Pancreas (tissue), 10 donors: ENCODE measurements around the gene CHD9. TPM values are rescaled to one million over a fixed set of nuclear protein-coding genes. Genes with fewer than 3 reads are reported as not detected.
"Not testable (repeated sequence)": the region's sequence is repeated elsewhere in the genome, so short reads cannot be mapped to it uniquely, and the experiment has no call there.

Source experiments
- ATAC-seq, 4 donors: fragments of 200-7000 bp; cut with Tn5 transposase; one replicate each; pipeline versions ENCODE4 v1.8.0 to v1.9.1; 2020; ENCODE audit warnings: mild to moderate bottlenecking in 4 of 4, moderate library complexity in 4 of 4
- DNase-seq, 6 donors: peaks; one replicate each; pipeline ENCODE4 v3.0.0-alpha.2; 2020
- FAIRE-seq: peaks from 2 replicates; lab custom pipeline; 2012; peaks lifted over from hg19 to GRCh38; lab: Jason Lieb, UNC
- H3K27ac ChIP-seq, 4 donors: fragments of 200-600 bp; sonication (generic); 1 replicate in 3 of 4; 2 replicates in 1 of 4; pipeline versions ENCODE4 v1.5.0 to v1.8.0; 2020
- H3K27me3 ChIP-seq, 4 donors: fragments of 200-600 bp; one replicate each; pipeline ENCODE4 v1.8.0; 2021
- H3K36me3 ChIP-seq, 3 donors: fragments of 200-600 bp; sonication (generic) in 1 of 3; one replicate each; pipeline versions ENCODE4 v1.5.0 to v1.8.0; 2020 to 2021
- H3K4me1 ChIP-seq, 3 donors: fragments of 200-600 bp; one replicate each; pipeline ENCODE4 v1.8.0; 2021
- H3K4me3 ChIP-seq, 4 donors: fragments of 200-600 bp; sonication (generic) in 2 of 4; one replicate each; pipeline versions ENCODE4 v1.5.0 to v1.8.0; 2020 to 2021
- H3K9me3 ChIP-seq, 4 donors: fragments of 200-600 bp; one replicate each; pipeline ENCODE4 v1.8.0; 2021
- WGBS, 2 donors: extraction: QIAGEN DNeasy Blood & Tissue Kit; methylation state at CpG; one replicate each; pipeline ENCODE4 v1.1.7; 2013; 5-methylcytosine and 5-hydroxymethylcytosine counted together
- intact Hi-C, 3 donors: fragments of 100-400 bp; cut with DNase I; formaldehyde crosslinking; loops; one replicate each; pipeline versions ENCODE4 v1.11.1 to v1.14.2; 2022
- polyA plus RNA-seq, 2 donors: library from polyadenylated mRNA; stranded (reverse); fragments of 200-250 nt; gene quantifications; one replicate each; pipeline ENCODE4 v1.2.3, GENCODE V29; 2013
- total RNA-seq, 6 donors: library from RNA; stranded (reverse); fragmentation: NEBNext Ultra II Directional in 4 of 6; extraction: Animal tissue kit (Norgen Biotek cat#: 25700) in 4 of 6; gene quantifications; one replicate each; pipeline versions ENCODE4 v1.2.1 to v1.2.4, GENCODE V29; 2021 to 2023
- TF ChIP-seq, protein P1 (sequence below), 4 donors: fragments of 200-600 bp; sonication (generic) in 3 of 4; IDR thresholded peaks; one replicate each; pipeline versions ENCODE4 v1.5.0 to v1.8.0; 2021; ENCODE audit warnings: antibody characterized with exemption in 4 of 4
- donor health status: healthy with polysubstance abuse.
- donor health status: DM: no; HTN: no; CAD: no; lungs with moderate emphysema.
- donor health status: DM: no; HTN: no; CAD: no.
- donor health status: control.
- donor health status: control.
- donor health status: Bipolar disorder and iron deficiency.
- donor health status: DM: yes; HTN: yes; CAD: no.
- donor health status: DM: no; HTN: no; CAD: no.
- donor health status: DM: no; HTN: no; CAD: no.
- donor health status: DM: yes; HTN: yes; CAD: no.

Gene CHD9
- total and polyA plus RNA-seq, 8 donors: 7.2 to 40.9 (median 30.1) TPM

DNA sequence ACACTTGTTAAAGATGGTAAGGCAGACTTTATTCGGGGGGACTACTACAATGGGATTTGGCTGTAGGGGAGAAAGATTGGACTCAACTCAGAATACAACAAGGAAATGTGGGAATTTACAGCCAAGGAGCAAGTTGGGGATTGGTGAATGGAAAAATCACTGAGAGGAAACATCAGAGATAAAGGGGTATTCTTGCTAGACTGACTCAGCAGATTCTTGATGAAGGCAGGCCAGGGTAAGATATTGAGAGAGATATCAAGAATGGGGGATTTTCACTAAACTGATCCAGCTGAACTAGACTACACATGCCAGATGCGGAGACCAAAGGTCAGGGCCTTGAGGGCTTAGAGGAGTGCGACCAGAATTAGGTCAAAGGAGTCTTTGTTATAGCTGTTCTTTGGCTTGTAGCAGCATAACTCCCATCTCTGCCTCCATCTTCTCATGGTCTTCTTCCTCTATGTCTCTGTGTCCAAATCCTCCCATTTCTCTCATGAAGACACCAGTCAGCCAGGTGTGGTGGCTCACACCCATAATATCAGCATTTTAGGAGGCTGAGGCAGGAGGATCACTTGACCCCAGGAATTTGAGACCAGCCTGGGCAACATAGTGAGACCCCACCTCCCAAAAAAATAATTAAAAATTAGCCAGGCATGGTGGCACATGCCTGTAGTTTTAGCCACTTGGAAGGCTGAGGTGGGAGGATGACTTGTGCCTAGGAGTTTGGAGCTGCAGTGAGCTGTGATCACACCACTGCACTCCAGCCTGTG, 19.4 kb upstream of the CHD9 start:
- no peak for DNase-seq
- H3K9me3 ChIP-seq: no peaks in the 10 kb centered on the region
- FAIRE-seq: no peak
- H3K27ac ChIP-seq: no peak overlapping the region
- 76 to 80% methylated on average over 3 of the region's 3 CpGs for WGBS, 2 donors
- intact Hi-C loops: no loop called here
- H3K36me3 ChIP-seq: no peaks in the 10 kb centered on the region
- ATAC-seq: no peak
- H3K4me3 ChIP-seq: no peak overlapping the region
- H3K4me1 ChIP-seq: no peaks in the 10 kb centered on the region
- no peaks in the 10 kb centered on the region for H3K27me3 ChIP-seq
- TF ChIP-seq, protein P1, sequence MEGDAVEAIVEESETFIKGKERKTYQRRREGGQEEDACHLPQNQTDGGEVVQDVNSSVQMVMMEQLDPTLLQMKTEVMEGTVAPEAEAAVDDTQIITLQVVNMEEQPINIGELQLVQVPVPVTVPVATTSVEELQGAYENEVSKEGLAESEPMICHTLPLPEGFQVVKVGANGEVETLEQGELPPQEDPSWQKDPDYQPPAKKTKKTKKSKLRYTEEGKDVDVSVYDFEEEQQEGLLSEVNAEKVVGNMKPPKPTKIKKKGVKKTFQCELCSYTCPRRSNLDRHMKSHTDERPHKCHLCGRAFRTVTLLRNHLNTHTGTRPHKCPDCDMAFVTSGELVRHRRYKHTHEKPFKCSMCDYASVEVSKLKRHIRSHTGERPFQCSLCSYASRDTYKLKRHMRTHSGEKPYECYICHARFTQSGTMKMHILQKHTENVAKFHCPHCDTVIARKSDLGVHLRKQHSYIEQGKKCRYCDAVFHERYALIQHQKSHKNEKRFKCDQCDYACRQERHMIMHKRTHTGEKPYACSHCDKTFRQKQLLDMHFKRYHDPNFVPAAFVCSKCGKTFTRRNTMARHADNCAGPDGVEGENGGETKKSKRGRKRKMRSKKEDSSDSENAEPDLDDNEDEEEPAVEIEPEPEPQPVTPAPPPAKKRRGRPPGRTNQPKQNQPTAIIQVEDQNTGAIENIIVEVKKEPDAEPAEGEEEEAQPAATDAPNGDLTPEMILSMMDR (IDR thresholded peaks at IDR 0.05): no peak

DNA sequence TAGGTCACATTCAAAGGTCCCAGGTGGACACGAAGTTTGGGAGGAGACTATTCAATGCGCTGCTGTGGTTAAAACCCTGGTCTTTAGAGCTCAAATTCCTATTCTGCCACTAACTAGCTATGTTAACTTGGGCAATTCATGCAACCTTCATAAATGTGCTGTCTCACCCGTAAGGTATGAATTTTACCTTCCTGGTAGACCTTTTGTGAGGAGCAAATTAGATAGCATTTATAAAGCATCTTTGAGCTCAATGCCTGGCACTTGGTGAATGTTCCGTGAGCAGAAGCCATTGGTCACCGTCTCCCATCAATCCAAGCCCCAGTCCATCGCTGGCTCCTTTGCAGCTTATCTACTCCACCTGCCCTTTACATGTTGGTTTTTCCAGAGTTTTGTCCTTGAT, 18.7 kb upstream of the CHD9 start:
- FAIRE-seq: no peak
- no peaks in the 10 kb centered on the region for H3K9me3 ChIP-seq
- no peaks in the 10 kb centered on the region for H3K27me3 ChIP-seq
- ATAC-seq: no peak
- no peak overlapping the region for H3K27ac ChIP-seq
- no peak overlapping the region for H3K4me3 ChIP-seq
- 60 to 77% methylated on average over 6 of the region's 6 CpGs for WGBS, 2 donors
- H3K36me3 ChIP-seq: no peaks in the 10 kb centered on the region
- intact Hi-C loops: no loop called here
- no peak for DNase-seq
- TF ChIP-seq, protein P1 (IDR thresholded peaks at IDR 0.05): no peak
- H3K4me1 ChIP-seq: peaks cover 0 to under 1% (median 0%) of the 10 kb centered on the region in 3 donors

DNA sequence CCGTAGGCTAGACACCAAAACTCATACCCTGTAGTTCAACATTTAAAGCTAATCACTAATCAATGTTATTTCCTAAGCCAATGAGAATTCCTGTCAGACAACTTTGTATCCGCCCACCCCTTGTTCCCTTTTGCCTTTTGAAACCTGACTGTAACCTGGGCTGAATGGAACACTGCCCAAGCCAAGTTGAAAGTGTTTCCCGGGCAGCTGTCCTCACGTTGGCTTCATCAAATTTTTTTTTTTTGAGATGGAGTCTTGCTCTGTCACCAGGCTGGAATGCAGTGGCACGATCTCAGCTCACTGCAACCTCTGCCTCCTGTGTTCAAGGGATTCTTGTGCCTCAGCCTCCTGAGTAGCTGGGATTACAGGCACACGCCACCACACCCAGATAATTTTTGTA, 18.1 kb upstream of the CHD9 start:
- not testable (repeated sequence) for H3K27me3 ChIP-seq, ATAC-seq

DNA sequence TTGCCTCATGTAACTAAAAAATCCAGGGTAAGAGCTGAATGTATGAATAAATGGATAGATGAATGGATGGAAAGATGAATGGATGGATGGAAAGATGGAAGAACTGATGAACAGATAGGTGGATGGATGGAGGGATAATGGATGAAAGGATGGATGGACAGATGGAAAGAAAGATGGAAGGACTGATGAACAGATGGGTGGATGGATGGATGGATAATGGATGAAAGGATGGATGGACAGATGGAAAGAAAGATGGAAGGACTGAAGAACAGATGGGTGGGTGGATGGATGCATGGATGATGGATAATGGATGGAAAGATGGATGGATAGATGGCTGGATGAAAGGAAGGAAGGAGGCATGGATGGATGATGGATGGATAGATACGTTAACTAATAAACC, 14.0 kb upstream of the CHD9 start:
- DNase-seq: no peak
- 90 to 94% methylated on average over 1 of the region's 1 CpG for WGBS, 2 donors
- no peaks in the 10 kb centered on the region for H3K9me3 ChIP-seq
- TF ChIP-seq, protein P1 (IDR thresholded peaks at IDR 0.05): no peak
- no peak for FAIRE-seq
- no peaks in the 10 kb centered on the region for H3K36me3 ChIP-seq
- H3K27me3 ChIP-seq: no peaks in the 10 kb centered on the region
- peaks cover 0 to 4% (median 0%) of the 10 kb centered on the region in 3 donors for H3K4me1 ChIP-seq
- no peak overlapping the region for H3K4me3 ChIP-seq
- H3K27ac ChIP-seq: no peak overlapping the region
- intact Hi-C loops: no loop called here
- no peak for ATAC-seq

More for the DNA sequence above, 18.1 kb upstream of the CHD9 start:
- H3K4me1 ChIP-seq, H3K36me3 ChIP-seq, H3K9me3 ChIP-seq, FAIRE-seq, H3K27ac ChIP-seq, DNase-seq, H3K4me3 ChIP-seq, intact Hi-C loops: not testable (repeated sequence)
- 59 to 65% methylated on average over 6 of the region's 6 CpGs for WGBS, 2 donors

DNA sequence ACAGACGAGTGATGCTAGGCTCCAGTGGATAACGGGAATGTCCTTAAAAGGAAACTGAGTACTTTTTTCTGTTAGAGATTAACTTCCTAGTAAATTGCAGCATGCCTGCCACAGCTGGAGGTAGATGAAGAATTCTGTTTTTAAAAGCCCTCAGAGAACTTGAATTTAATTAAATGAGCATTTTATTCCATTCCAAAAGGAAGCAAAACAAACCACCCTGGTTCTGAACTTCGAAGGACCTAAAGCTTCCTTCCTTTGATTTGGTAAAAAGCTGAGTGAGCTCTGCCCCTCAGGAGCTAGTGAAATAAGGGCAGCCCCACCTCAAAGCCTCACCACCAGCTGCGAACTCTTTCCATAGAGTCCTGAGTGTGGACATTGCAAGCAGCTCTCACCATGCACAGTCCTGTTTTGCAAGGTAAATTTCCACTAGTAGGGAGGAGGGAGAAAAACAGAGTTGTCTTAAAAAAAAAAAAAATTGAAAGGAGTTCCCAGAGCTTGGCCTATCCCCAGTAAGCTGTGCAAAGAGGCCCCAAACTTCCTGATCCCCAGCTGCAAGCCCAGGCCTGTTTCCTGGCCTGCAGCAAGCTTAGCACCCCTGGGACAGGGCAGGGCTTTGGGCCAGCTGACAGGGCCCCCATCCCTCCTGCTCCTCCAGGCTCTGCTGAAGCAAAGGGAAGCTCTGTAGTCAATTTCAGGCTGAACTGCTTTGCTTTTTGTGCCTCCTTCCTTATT, 13.3 kb upstream of the CHD9 start:
- no peaks in the 10 kb centered on the region for H3K9me3 ChIP-seq
- intact Hi-C loops: no loop called here
- H3K4me1 ChIP-seq: peaks cover 0 to 4% (median 0%) of the 10 kb centered on the region in 3 donors
- peak in 2 of 6 donors; percentile 21 to 37 for DNase-seq
- H3K27ac ChIP-seq: peak overlapping the region in 3 of 4 donors; percentile 23 to 57 (median 50)
- H3K36me3 ChIP-seq: no peaks in the 10 kb centered on the region
- no peak overlapping the region for H3K4me3 ChIP-seq
- 39 to 46% methylated on average over 4 of the region's 4 CpGs for WGBS, 2 donors
- no peaks in the 10 kb centered on the region for H3K27me3 ChIP-seq
- ATAC-seq: peak; percentile 10 to 55 (median 30)
- TF ChIP-seq, protein P1 (IDR thresholded peaks at IDR 0.05): no peak
- no peak for FAIRE-seq
